HUDEP-2 (cell line): ENCODE data around the gene PPIF.

Experiments used
- DNase-seq, 76 experiments: peaks; one replicate each; lab custom pipeline; 2025; ENCODE audit not compliant: unreplicated experiment in 76 of 76; lab: John Stamatoyannopoulos, UW

PPIF gene

DNA sequence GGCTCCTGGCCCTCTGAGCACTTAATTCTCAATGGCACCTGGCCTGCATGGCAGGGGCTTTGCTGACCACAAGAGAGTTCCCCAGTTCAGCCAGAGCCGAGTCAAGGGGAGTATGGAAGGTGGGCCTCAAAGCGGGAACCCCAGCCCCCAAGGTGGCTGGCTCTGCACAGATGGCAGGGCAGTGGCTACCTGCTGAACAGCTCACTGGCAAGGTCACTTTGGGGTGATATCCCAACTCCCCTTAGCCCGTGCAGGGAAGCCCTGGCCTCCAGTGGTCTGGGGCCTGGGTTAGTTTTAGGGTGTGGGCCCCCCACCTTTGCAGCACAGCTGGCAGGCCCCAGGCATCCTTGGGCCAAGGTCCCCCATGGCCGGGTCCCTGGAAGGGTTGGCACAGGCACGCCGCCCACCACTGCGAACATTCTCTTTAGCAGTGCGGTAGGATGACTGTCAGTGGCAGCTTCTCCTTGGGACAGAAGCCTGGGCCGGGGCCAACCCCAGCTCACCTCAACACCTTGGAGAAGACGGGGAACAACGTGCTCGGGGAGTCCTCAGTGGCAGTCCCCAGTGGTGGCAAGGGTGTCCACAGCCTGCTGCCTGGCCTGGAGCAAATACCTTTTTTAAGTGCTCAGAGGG is 36.8 kb downstream of the PPIF start:
- no peak for DNase-seq

DNA sequence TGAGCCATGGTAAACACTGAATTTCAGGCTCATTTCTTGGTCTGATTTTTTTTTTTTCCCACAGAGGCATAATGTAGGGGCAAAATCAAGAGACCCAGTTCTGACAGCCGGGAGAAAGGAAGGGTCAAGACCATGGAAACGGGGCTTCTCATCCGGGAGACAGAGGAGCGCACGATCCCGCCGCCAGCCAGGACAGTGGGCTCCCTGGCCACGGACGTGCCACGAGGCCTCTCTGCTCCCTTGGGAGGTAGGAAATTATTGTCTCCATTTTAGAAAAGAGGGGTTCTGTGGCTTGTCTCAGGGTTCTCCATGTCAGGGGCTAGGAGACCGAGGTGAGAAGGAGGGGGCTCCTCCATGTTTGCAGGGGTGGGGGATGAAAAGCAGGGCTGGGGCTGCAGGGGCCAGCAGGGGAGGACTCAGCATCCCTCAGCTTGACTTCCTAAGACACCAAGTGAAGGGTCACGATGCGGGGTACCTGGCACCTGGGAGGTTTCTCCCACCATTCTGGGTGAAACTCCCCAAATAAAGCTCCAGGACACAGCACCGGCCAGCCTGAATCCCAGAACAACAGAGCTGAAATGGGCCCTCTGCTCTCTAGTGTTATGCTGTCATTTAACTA is 37.6 kb downstream of the PPIF start:
- no peak for DNase-seq

DNA sequence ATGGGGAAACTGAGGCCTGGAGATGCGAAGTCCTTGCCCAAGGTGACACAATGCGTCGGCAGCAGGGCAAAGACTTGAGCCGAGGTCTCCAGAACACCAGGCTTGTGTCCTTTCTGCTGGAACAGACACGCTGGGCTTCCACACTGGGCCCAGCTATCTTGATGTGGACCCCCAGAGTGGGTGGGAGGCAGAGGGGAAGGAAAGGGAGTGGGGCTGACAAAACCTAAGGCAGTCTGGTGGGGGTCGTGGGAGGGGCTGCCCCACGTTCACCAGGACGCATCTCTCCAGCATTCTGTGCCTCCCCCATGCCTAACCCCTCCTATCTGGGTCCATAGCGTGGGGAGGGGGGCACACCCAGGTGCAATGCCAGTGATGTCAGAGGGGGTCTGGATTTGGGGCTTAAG is 38.1 kb downstream of the PPIF start:
- DNase-seq = no peak

DNA sequence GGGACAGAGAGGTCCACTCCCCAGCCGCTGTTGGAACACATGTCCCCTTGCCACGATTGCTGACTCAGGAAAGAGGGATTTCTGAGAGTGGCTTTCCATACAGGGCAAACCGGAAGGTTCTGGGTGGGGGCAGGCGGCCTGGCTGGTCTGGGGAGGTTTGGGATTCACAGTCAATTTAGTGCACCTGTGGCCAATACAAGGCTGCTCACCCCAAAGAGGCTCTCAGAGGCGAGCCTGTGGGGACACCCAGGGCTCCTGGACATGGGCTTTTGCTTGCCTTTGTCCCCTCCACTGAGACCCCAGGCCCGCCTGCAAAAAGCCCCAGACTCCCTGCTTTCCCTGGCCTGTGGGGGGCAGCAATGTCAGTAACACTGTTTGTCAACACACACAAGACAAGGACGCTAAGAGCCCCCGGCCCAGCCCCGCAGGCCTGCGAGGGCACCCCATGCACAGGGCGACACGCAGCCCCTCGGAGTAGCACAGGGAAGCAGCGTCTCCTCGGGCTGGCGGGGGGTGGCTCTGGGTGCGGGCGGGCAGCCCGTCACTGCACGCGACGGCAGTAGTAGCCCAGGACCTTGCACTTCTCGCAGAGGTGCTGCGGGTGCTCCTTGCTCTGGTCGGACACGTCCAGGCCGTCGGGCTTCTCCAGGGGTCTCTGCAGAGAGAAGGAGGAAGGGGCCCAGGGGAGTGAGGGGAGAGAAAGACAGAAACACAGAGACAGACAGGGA is 38.7 kb downstream of the PPIF start:
- no peak for DNase-seq

DNA sequence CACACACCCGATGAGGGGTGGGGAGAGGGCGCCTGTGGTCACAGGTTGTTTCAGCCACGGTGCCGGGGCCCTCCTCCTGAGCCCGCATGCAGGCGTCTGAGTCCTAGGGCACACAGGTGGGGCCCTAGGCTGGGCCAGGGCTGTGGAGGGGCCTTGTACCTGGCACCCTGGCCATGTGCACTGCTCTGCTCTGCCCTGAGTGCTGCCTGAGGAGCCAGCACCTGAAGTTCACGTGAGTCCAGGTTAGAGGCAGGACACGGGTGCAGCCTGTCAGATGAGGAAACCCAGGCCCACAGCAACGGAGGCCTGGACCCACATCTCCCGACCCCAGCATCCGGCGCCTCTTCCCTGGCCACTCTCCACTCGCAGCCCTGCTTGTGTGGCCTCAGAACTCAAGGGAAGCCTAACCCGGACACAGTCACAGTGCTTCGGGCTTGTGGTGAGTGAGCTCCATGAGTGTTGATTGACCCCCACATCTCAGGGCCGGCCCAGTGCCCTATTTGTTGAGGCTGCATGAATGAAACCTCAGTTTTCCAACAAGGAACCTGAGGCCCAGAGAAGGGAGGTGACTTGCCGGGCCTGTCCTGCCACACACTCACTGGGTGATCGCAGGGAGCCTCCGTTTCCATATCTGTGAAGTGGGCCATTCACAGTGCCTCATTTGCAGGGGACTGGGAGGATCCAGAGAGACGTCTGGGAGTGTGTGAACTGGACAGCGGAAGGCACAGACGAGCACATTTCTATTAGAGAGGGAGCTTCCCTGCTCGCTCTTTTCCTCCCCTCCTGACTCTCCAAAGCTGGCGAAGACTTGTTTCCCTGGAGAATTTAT is 39.6 kb downstream of the PPIF start:
- DNase-seq = no peak

GRCh38 chr10:79387466-79387973 is 40.3 kb downstream of the PPIF start:
- no peak for DNase-seq

DNA sequence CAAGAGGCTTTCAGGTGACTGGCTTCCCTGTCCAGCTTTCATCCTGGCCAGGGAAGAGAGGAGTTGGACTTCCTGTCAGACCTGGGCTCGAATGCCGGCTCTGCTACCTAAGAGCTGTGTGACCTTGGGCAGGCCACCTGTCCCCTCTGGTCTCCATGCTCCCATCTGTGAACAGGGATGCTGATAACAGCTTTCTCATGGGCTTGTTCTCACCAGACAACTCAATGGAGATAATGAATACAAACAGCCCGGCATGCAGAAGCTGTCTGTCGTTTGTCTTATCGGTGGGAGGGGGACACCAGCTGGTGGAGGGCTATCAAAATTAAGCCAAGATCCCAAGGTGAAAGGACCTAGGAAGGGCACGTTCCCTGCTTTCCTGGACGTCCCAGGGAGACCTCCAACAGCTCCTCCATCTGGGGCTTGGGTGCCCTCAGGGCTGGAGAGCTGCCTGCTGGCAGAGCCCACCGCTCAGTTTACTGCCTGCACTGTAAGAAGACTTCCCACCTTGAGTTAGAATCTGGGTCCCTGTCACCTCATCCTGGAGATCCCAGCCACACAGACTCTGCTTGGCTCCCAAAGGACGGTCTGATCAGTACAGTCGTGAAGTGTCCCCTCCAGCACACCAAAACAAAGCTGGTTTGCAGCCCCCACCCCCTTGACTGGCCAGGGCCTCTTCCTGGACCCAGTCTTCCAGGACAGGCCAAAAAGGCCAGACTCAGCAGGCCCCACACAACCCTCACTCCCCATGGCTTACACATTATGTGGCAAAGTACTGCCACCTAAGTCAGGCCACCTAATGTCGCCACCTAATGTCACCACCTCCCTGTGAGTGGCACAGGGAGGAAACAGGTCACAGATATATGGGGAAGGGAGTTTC is 40.9 kb downstream of the PPIF start:
- DNase-seq = peak in 1 of 76 experiments; percentile 10

DNA sequence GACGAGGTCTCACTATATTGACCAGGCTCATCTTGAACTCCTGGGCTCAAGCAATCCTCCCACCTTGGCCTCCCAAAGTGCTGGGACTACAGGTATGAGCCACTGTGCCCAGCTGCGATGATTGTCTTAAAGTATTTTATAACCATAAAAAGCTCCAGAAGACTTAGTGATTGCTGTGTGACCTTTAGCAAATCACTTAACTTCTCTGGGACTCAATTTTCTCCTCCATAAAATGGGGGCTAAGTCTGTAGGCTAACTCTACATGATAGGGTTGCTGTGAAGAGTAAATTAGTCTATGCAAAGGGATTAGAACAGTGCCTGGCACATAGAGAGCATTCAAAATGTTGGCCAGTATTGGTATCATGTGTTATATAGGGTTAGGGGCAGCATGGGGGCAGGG is 42.8 kb downstream of the PPIF start:
- DNase-seq = no peak

GRCh38 chr10:79390551-79391229 is 43.4 kb downstream of the PPIF start:
- no peak for DNase-seq

DNA sequence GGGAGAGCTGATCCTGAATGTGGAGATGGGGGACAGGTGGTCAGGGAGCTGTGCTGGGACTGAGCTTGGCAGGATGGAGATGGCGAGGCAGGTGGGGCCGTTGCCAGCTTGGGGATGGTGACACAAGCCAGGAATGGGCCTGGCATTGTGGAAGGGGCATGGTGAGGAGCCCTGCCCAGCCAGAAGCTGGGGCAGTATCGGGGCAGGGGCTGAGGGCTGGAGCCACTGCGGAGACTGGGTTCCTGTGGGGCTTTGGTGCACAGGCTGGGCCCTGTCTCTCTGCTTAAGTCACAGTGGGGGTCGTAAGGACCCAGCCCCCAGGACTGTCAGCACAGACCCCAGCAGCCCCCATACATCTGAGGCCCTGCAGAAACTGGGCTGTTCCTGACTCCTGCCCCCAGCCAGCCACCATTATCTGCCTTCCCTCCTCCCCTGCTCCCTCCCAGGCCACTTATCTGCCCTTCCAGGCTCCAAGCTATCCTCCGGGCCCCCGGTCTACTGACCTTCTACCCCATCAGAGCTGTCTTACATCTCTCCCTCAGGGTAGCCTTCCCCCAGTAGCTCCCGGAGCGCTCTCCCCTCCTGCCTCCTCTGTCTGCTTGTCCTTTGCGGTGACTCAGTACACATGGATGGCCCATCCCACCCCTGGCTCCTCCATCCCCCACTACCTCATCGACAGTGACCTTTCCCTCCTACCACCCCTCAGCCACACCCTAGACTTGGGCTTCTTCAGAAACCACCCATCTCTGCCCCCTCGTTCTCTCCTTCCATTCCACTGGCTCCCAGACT is 44.2 kb downstream of the PPIF start:
- DNase-seq = peak in 1 of 76 experiments; percentile 10

DNA sequence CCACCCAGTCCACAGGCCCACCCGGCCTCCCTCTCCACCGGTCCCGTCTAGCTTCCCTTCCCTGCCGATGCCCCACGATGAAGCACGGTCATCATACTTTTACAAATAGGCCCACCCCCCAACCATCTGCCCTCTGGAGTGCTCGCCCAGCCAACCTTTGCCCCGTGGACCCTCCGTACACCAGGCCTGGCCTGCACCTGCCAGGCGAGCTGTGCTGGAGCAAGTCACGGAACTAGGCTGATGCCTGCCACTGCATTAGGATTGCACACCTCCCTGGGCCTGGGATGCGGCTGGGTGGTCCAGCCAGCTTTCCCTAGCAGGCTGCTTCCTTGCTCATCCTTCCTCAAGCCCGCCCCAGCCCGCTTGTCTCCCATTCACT is 44.7 kb downstream of the PPIF start:
- no peak for DNase-seq

DNA sequence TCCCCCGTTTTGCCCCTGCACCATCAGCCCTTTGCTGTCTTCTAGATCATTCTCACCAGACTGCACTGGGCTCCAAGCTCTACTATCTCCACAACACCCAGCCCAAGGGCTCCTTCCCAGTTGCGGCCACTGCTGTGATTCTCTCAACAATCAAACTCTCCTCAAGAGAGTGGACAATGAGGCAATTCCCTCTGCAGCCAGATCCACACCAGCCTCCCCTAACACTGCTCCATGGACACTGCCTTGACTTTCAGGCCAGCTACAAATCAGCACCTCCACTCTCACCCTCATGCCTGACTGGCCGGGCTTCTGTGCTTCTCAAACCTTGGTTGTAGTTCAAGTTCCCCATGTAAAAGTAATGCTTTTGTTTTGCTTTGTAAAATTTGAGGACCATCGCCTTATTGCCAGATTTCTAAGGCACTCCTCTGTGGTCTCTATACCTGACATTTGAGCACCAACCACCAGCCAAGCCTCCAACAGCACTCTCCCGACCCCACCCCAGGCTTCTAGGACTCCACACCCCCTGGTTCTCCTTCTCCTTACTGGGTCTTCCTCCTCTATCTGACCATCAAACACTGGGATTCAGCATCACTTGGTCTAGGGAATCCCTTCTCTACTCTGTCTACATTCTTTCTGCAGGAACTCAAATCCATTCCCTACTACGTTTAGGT is 45.4 kb downstream of the PPIF start:
- DNase-seq = no peak

DNA sequence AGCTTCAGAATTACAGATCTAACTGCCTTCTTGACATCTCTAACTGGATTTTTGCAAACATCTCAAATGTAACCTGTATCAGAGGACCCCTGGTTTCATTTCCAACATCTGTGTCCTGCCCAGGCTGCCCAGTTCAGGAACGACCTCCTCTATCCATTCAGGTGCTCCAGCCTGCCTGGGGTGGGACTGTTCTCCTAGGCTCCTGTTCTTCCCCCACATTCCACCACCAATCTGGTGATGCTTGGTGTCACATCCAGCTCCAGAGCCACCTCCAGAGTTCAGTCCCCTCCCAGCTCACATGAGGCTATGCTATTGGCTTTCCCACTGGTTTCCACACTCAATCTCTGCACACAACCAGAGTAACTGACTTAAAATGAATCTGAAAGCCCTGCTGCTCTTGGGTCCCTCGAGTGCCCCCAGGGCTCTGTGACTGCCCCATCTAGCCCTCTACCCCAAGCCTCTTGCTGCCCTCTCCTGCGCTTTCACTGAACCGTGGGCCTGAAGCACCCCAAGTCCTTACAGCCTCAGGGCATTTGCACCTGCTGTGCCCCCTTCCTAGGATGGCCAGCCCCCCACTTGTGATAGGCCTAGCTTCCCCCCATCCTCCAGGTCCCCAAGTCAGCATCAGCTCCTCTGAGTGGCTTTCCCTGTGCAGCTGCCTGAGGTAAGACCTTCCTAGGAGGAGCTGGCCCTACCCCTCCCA is 46.1 kb downstream of the PPIF start:
- DNase-seq = no peak

- DNase-seq = no peak
Observed at GRCh38 chr10:79393924-79394610, 46.8 kb downstream of the PPIF start.

- no peak for DNase-seq
Observed at GRCh38 chr10:79394664-79395063, 47.4 kb downstream of the PPIF start.

- no peak for DNase-seq
Observed at GRCh38 chr10:79396520-79396919, 49.3 kb downstream of the PPIF start.

- no peak for DNase-seq
Observed at GRCh38 chr10:79397051-79397450, 49.8 kb downstream of the PPIF start.
